ENCODE results near the gene MOB1B.

MOB1B gene

DNA sequence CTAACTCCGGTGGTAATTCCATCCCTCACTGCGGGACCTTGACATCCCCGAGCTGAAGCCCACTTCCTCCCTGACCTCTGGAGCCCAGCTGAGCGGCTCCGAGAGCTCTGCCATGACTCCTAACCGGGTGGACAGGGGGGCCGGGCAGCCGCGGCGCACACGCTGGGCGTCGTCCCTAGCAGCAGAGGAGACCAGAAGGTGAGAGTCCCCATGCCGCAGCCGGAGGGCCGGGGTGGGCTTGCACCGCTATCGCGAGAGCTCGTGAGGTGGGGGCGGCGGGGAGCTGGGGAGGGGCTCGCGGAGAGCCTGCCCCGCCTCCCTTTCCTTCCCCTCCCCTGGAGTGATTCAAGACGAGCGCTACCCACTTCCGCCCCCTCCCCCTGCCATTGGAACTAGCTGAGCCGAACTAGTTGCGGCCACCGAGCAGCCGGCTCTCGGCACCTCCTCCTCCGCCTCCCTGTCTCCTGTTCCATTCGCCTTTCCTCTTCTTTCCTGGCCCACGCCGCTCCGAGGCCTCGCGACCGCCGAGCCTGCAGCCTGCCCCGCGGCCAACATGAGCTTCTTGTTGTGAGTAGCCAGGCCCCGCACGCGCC lies at the start of gene MOB1B:
TSS of gene MOB1B (plus strand) at position 386 of the 593 bp plus-strand sequence. CDS start at position 554, 168 bp downstream.
- peak within 1 kb of the TSS; percentile 98 for H3K4me3 Mint-ChIP-seq
- peak; percentile 96 for ATAC-seq
- peaks cover 20% of the 10 kb centered on the region for H3K36me3 Mint-ChIP-seq (ENCODE audit: low read depth)
- H3K9me3 Mint-ChIP-seq = no peaks in the 10 kb centered on the region
- peak within 1 kb of the TSS; percentile 85 for H3K27ac Mint-ChIP-seq
- no peaks in the 10 kb centered on the region for H3K27me3 Mint-ChIP-seq
- H3K4me1 Mint-ChIP-seq = peaks cover 26% of the 10 kb centered on the region
- peak; percentile 86 for DNase-seq

DNA sequence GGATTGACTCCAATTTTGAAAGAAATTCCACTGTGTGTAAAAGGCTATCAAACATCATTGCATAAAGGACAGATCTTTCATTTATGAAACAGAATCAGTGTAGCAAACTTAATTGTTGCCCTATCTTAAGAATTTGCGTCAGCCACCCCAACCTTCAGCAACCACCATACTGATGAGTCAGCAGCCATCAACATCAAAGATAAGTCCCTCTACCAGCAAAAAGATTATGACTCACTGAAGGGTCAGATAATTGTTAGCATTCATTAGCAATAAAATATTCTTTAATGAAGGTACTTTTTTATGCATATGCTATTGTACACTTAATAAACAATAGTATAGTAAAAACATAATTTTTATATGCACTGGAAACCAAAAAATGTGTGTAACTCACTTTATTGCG lies 46.7 kb upstream of the MOB1B start:
- no peak for ATAC-seq
- H3K4me1 Mint-ChIP-seq = no peaks in the 10 kb centered on the region
- no peak overlapping the region for H3K4me3 Mint-ChIP-seq
- no peaks in the 10 kb centered on the region for H3K9me3 Mint-ChIP-seq
- no peak for DNase-seq
- H3K27me3 Mint-ChIP-seq = no peaks in the 10 kb centered on the region
- no peaks in the 10 kb centered on the region for H3K36me3 Mint-ChIP-seq (ENCODE audit: low read depth)
- no peak overlapping the region for H3K27ac Mint-ChIP-seq

DNA sequence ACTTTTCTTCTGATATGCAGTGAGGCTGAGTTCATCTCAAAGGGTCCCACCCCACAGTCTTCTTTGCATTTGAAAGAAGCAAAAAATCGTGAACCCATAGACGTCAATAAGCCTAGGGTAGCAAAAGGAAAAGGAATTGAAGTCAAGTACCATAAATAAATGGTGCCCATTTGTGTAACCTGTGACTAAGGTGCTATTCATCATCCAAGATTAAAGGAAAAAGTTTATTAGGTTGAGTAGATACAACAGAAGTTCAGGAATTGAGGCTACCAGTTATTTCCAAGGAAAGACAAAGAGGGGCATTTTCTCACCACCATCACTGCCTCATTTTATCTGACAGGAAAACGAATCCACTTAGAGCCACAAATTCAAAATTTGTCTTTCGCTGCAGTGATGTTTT lies 43.7 kb upstream of the MOB1B start:
- no peaks in the 10 kb centered on the region for H3K9me3 Mint-ChIP-seq
- H3K27ac Mint-ChIP-seq = no peak overlapping the region
- no peak for DNase-seq
- H3K27me3 Mint-ChIP-seq = no peaks in the 10 kb centered on the region
- H3K36me3 Mint-ChIP-seq (ENCODE audit: low read depth) = no peaks in the 10 kb centered on the region
- H3K4me3 Mint-ChIP-seq = no peak overlapping the region
- no peak for ATAC-seq
- H3K4me1 Mint-ChIP-seq = peaks cover 7% of the 10 kb centered on the region

DNA sequence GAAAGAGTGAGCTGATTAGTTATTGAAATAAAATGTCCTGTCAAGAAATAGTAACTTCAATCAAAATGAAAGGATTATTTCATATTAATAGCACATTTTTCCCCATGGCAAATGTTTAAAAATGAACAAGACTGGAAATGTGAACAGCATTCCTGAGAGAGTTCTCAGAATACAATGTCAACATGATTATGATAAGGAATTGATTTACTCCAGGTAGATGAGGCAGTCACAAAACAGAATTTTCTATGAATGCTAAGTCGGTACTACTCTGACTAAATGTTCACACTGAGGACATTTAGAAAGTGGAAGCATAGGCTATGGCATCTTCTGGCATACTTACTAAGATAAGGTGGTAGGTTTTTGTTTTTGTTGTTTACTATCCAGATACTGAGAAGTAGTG lies 43.1 kb upstream of the MOB1B start:
- Mint-ChIP-seq H3K27me3 (no peaks in the 10 kb centered on the region), H3K4me1 (peaks cover 11% of the 10 kb centered on the region), H3K9me3 (no peaks in the 10 kb centered on the region), H3K36me3 (ENCODE audit: low read depth) (no peaks in the 10 kb centered on the region), H3K4me3 (no peak overlapping the region), H3K27ac (no peak overlapping the region)
- ATAC-seq (no peak), DNase-seq (no peak)

DNA sequence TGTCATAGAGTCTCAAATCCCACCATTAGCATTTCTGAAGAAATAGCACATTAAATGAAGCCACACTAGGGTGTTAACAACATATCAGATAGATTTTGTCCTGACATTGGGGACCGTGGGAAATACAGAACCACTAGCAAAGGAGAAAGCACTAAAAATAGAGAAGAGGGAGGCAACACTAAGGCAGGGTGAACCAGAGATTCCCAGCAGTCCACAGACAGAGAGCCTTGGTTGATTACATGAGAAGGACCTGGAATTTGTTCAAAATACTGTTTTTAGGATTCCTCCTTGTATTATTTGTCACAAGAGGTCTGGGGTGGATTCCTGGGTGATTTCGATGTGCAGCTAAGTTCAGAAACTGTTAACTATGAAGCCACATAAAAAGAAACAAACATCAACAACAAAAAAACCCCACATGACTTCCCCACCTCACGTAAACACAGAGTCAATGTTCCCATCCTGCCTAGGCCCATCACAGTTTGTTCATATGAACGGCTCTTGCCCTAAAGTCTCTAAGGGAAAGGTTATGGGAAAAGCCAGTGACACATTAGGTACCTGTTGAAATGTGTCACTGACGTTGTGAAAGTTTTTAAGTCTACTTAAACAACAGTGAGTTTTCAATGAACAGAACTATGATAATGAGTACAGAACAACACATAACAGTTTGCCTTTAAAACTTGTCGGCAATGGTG lies 38.9 kb upstream of the MOB1B start:
- Mint-ChIP-seq H3K36me3 (ENCODE audit: low read depth) (no peaks in the 10 kb centered on the region), H3K27ac (peak overlapping the region; percentile 33), H3K9me3 (no peaks in the 10 kb centered on the region), H3K27me3 (no peaks in the 10 kb centered on the region), H3K4me1 (peaks cover 11% of the 10 kb centered on the region), H3K4me3 (no peak overlapping the region)
- ATAC-seq (peak; percentile 80), DNase-seq (no peak)

DNA sequence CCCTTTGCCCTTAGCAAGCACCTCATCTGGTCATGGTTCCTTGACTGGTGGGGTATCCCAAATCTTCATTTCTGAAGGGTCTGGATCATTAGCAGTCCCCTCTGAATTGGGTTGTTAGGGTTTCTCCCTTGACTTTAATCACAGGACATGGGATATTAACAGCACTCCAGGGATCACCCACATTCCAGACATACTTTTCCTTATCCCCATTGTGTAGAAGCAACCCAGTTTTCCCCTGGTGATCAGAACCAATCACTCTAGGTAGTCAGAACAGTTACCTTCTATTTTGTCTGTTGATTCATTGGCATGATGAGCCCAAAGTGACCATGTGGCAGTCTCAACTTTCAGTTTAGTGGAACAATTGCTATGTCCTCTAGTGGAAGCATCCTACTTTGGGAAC lies 33.4 kb upstream of the MOB1B start:
- H3K9me3 Mint-ChIP-seq = no peaks in the 10 kb centered on the region

DNA sequence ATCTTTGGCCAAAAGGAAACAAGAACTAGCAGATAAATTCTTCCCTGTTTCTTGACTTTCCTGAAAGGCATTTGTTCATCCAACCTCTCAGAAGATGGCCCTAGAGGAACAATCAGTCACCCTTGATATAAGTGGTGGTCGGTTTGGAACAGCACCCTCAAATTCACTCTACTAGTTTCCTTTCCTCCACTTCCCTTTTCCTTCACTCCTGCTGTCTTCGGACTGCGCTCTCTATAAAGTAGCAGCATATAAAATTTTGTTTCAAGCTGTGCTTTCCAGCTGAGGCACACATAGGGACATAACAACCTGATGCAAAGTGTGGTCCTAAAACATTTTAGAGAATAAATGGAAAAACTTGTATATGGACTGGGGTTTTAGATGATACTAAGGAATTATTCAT lies 29.0 kb upstream of the MOB1B start:
- peaks cover 2% of the 10 kb centered on the region for H3K4me1 Mint-ChIP-seq

More for the DNA sequence above, 33.4 kb upstream of the MOB1B start:
- ATAC-seq = no peak
- H3K4me3 Mint-ChIP-seq = no peak overlapping the region
- no peak for DNase-seq
- no peaks in the 10 kb centered on the region for H3K27me3 Mint-ChIP-seq
- no peak overlapping the region for H3K27ac Mint-ChIP-seq
- peaks cover under 1% of the 10 kb centered on the region for H3K4me1 Mint-ChIP-seq
- no peaks in the 10 kb centered on the region for H3K36me3 Mint-ChIP-seq (ENCODE audit: low read depth)

DNA sequence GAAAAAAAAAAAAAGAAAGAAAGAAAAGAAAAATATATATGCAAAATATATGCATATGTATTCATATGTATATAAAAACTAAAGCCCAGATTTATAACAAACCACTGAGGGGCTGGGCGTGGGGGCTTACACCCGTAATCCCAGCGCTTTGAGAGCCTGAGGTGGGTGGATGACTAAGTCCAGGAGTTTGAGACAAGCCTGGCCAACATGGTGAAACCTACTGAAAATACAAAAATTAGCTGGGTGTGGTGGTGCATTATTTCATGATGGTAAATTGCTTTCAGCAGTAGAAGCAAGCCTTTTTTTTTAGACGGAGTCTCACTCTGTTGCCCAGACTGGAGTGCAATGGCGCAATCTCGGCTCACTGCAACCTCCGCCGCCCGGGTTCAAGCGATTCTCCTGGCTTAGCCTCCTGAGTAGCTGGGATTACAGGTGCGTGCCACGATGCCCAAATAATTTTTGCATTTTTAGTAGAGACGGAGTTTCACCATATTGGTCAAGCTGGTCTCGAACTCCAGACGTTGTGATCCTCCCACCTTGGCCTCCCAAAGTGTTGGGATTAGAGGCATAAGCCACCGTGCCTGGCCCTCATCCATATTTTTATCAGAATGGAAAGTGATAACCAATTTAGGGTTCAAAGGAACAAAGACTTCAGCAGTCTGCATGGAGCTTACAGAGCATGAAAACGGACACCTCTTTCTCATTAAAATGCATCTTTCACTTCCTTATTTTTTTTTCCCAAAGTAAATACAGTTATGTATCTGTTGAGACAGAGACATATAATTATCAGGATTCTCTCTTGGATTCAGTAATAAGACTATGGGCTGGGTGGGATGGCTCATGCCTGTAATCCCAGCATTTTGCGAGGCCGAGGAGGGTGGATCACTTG lies 27.7 kb upstream of the MOB1B start:
- no peak overlapping the region for H3K4me3 Mint-ChIP-seq
- H3K9me3 Mint-ChIP-seq = no peaks in the 10 kb centered on the region
- no peak overlapping the region for H3K27ac Mint-ChIP-seq
- peaks cover 2% of the 10 kb centered on the region for H3K4me1 Mint-ChIP-seq
- DNase-seq (no peak), ATAC-seq (no peak)
- H3K36me3 Mint-ChIP-seq (ENCODE audit: low read depth) = no peaks in the 10 kb centered on the region
- H3K27me3 Mint-ChIP-seq = no peaks in the 10 kb centered on the region

More for the DNA sequence above, 29.0 kb upstream of the MOB1B start:
- DNase-seq (no peak), ATAC-seq (no peak)
- no peaks in the 10 kb centered on the region for H3K36me3 Mint-ChIP-seq (ENCODE audit: low read depth)
- no peaks in the 10 kb centered on the region for H3K9me3 Mint-ChIP-seq
- H3K4me3 Mint-ChIP-seq = no peak overlapping the region
- H3K27me3 Mint-ChIP-seq = no peaks in the 10 kb centered on the region
- no peak overlapping the region for H3K27ac Mint-ChIP-seq

DNA sequence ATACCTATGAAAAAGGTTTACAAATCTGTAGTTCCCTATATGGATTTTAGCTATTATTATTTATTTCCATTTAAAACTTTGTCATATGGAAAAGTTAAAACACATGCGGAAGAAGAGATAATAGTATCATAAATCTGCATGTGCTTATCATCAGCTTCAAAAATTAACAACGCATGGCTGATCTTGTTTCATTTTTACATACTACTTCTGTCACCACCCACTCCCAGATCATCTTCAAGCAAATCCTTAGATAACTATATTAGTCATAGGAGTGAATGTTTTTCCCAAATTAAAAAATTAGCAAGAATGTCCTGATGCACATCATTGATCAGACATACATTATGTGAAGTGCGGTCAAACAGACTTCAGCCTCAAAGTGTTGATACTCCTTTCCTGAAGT lies 24.6 kb upstream of the MOB1B start:
- no peaks in the 10 kb centered on the region for H3K9me3 Mint-ChIP-seq
- no peak overlapping the region for H3K4me3 Mint-ChIP-seq
- peaks cover 2% of the 10 kb centered on the region for H3K4me1 Mint-ChIP-seq
- ATAC-seq (no peak), DNase-seq (no peak)
- H3K27me3 Mint-ChIP-seq = no peaks in the 10 kb centered on the region
- H3K27ac Mint-ChIP-seq = no peak overlapping the region
- H3K36me3 Mint-ChIP-seq (ENCODE audit: low read depth) = no peaks in the 10 kb centered on the region

DNA sequence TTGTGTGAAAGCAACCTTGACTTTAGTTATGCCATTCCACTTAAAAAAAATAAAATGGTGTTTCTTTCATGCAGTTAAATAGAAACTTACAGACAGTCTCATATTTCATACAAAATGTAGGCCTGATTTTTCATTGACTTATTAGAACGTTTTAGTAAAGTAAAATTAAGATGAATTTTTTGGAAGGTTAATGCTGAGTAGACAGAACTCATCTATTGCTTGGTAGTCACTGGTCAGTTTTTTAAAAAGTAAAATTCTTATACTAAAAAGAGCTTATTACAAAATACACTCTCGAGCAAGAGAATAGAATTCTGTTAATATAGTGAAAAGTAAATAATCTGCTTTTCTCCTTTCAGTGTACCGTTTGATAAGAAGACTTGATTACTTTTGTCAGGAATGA lies 21.4 kb upstream of the MOB1B start:
- Mint-ChIP-seq H3K27me3 (no peaks in the 10 kb centered on the region), H3K9me3 (no peaks in the 10 kb centered on the region), H3K27ac (no peak overlapping the region), H3K36me3 (ENCODE audit: low read depth) (no peaks in the 10 kb centered on the region), H3K4me1 (no peaks in the 10 kb centered on the region), H3K4me3 (no peak overlapping the region)
- no peak for ATAC-seq
- DNase-seq = no peak

DNA sequence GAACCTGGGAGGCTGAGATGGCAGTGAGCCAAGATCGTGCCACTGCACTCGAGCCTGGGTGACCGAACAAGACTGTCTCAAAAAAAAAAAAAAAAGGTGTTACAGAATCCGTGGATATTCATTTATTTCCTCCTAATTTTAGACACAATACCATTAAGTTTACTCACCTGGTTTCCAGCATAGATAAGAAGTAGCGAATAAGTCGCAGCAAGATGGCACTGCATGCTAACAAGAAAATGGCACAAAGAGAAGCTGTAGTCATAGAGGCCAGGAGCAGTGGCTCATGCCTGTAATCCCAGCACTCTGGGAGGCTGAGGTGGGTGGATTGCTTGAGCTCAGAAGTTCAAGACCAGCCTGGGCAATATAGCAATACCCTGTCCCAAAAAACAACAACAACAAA lies 17.0 kb upstream of the MOB1B start:
- Mint-ChIP-seq H3K4me1 (no peaks in the 10 kb centered on the region), H3K4me3 (no peak overlapping the region), H3K27ac (no peak overlapping the region), H3K9me3 (no peaks in the 10 kb centered on the region), H3K36me3 (ENCODE audit: low read depth) (no peaks in the 10 kb centered on the region), H3K27me3 (no peaks in the 10 kb centered on the region)
- ATAC-seq = no peak
- DNase-seq = no peak

DNA sequence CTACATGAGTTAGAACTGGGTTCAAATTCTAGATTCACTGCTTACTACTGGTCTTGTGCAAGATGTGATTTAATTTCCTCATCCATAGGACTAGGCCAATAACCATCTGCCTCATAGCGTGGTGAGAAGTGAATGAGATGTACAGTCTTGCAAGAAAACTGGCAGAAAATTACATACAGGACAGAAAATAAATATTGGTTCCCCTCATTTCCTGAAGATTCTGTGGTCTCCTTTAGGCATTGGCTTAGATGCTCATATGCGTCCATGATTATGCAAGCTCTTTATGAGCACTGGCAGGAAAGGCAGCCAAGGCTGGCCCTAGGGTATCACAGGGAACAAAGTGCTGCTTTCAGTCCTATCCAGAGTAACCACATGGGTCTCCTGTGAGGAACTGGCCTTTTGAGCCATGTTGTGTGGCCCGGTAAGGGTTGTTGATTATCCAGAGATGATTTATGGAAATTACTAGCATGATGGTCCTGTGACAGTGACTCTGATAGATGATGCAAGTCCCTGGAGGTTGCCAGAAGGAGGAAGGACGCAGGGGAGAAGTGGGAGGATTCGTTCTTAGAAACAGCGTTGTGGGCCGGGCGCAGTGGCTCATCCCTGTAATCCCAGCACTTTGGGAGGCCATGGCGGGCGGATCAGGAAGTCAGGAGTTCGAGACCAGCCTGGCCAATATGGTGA lies 9.9 kb upstream of the MOB1B start:
- no peak for ATAC-seq
- no peak overlapping the region for H3K4me3 Mint-ChIP-seq
- H3K4me1 Mint-ChIP-seq = no peaks in the 10 kb centered on the region
- no peak overlapping the region for H3K27ac Mint-ChIP-seq
- H3K36me3 Mint-ChIP-seq (ENCODE audit: low read depth) = no peaks in the 10 kb centered on the region
- DNase-seq = no peak
- H3K27me3 Mint-ChIP-seq = no peaks in the 10 kb centered on the region
- H3K9me3 Mint-ChIP-seq = no peaks in the 10 kb centered on the region

DNA sequence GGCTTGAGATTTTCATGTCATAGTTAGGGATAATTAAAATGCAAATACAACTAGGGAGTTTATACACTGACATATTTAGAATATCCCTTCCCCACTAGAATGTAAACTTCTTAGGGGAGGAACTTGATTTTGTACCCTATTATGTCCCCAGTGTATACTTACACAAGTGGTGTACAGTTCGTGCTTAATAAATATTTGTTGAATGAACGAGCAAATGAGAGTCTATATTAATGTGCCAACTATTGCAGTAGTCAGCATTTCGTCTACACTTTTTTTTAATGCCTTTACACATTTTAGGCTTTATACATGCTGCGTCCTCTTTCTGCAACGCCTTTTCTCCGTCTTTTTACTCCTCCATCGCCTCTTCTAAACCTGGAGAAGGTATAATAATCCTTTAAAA lies 8.4 kb upstream of the MOB1B start:
- no peaks in the 10 kb centered on the region for H3K4me1 Mint-ChIP-seq
- H3K36me3 Mint-ChIP-seq (ENCODE audit: low read depth) = no peaks in the 10 kb centered on the region
- H3K27ac Mint-ChIP-seq = no peak overlapping the region

DNA sequence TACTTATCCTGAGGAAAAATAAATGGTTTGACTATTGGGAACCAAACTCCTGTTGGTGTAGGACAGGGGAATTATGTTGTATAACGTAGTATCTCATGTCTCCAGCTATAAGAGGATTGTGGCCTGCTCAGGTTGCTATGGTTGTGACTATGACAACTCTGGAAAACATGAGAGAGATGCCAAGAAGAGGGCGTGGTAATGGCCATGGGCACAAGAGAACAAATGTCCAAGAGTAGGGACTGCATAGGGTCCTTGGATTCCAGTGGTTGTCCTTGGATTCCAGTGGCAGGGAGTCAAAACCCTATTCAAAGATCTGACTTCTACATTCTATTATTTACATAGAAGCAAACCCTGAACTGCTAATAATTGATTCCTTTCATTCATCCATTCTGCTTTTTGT lies 6.8 kb upstream of the MOB1B start:
- Mint-ChIP-seq H3K27ac (no peak overlapping the region), H3K9me3 (no peaks in the 10 kb centered on the region), H3K4me1 (no peaks in the 10 kb centered on the region), H3K4me3 (no peak overlapping the region), H3K27me3 (no peaks in the 10 kb centered on the region), H3K36me3 (ENCODE audit: low read depth) (no peaks in the 10 kb centered on the region)
- ATAC-seq (no peak), DNase-seq (no peak)

More for the DNA sequence above, 8.4 kb upstream of the MOB1B start:
- Mint-ChIP-seq H3K27me3 (no peaks in the 10 kb centered on the region), H3K9me3 (no peaks in the 10 kb centered on the region), H3K4me3 (no peak overlapping the region)
- ATAC-seq = no peak
- DNase-seq = no peak
